Endometrial microvascular endothelial cells (primary cell): ENCODE data around the gene ADI1. TPM values are rescaled to one million over a fixed set of nuclear protein-coding genes. Genes with fewer than 3 reads are reported as not detected.
"Not testable (repeated sequence)": the region's sequence is repeated elsewhere in the genome, so short reads cannot be mapped to it uniquely, and the experiment has no call there.

Experiments used
- in situ Hi-C: cut with HindIII; loops from 2 replicates; pipeline ENCODE4 v1.10.0; 2017; ENCODE audit warnings: low sequenced_read_pairs, low pct_unique_long_range_greater_than_20kb; ENCODE audit errors: inconsistent ontology term
- total RNA-seq: library from RNA; depleted of rRNA; stranded (reverse); fragments of >200 nt; gene quantifications from one replicate; pipeline ENCODE4 v1.2.3, GENCODE V29; 2015; ENCODE audit errors: inconsistent ontology term

The ADI1 gene
- total RNA-seq, 1 donor from 2014 or later, result 64.4 TPM

DNA sequence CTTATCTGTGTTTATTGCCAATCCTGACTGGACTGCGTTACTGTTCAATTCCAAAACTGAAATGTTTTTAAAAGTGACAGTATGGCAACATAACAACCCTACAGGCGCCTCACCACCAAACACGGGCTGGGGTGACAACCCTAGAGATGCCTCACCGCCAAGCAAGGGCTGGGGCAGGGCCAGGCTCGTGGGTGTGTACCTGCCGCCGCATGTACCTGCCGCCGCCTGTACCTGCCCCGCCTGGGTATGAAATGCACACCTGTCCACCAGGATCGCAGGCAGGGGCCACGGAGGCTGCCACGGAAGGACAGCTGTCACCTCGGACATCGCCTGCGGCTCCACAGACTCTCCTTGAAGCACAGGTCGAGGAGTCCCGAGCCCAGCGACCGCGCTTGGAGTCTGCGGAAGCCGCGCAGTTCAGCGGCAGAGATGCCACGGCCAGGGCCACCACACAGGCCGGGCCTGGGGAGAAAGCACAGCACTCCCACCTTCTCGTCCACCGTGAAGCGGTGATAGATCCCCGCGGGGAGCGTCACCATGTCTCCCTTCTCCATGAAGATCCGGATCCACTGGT, 18.9 kb downstream of the ADI1 start:
- in situ Hi-C loops, result no loop called here

DNA sequence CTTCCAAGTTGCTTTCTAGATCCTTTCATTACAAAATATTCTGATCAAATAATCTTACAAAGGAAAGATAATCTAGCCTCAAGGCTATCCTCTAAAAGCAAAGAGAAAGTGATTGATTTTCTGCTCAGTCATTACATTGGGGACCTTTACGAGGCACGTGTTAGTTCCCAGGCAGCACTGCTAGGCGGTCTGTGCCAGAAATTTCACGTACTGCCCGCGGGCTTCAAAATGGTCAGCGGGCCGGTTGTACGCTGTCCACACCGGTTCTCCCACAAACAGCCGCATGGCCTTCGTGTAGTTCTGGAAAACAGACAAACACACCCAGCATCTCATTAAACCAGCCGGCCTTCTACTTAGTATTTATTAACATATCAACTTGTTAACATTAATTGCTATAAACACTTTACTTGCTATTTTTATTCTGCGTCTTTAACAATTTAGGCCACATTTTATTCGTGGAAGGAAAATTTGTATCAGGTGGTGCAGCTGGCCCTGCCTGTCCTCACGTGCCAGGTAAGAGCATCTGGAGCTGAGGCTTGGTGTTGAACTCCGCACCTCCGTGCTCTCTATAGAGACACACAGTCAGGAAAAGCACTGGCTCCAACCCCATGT, 20.4 kb downstream of the ADI1 start:
- in situ Hi-C loops, result no loop called here

DNA sequence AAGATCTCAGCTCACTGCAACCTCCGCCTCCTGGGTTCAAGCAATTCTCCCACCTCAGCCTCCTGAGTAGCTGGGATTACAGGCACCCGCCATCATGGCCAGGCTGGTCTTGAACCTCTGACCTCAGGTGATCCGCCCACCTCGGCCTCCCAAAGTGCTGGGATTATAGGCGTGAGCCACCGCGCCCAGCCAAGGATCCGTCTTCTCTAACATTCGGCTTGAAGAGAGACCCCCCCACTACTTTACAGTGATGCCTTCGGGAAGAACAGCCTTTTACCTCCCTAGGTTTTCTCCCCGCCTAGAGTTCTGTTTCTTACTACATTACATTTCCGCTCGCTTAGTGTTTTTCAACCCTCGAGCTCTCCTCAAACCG, 22.6 kb downstream of the ADI1 start:
- in situ Hi-C loops, result not testable (repeated sequence)

DNA sequence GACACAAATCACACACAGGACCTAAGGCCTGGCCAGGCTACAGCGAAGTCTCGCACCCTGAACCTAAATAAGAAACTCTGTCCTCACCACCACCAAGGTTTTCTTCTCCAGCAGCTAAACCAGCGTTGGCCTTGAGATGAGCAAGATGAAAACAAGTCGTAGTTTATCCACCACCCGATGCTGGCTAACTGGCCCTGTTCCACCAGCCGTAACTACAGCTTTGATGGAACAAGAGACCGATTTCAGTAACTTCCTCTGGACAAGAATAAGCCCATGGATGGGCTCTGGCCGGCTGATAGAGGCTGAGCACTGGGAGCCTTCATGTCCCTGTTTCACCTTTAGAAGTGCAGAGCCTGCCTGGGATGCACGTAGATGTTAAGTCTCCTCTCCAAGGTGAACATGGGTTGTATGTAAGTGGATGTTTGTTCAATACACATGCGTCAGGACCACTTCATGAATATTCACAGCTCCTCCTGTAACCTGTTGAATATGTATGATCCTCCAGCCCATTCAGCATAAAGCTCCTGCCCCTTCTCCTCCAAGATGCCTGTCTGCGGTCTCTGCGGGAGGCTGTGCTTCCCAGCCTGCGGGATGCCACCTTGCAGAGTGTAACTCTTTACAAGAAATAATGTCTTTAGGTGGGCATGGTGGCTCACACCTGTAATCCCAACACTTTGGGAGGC, 24.2 kb downstream of the ADI1 start:
- in situ Hi-C loops, result no loop called here

DNA sequence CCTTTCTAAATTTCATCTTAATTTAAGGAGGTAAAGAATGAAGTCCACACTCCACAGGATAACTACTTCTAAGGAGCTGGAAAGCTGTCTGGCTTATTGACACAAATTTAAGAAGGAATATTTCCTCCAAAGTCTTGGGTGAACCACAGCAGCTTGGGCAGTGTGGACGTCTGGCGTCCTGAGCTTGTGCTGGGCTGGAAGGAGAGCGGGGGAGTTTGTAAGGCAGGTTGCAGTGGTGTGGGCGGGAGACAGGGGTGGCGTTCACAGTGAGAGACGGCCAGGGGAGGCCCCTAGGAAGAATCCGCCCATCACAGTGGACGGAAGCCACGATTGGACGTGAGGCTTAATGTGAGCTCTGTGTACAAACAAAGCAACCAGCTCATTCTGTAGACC, 25.7 kb downstream of the ADI1 start:
- in situ Hi-C loops, result no loop called here

DNA sequence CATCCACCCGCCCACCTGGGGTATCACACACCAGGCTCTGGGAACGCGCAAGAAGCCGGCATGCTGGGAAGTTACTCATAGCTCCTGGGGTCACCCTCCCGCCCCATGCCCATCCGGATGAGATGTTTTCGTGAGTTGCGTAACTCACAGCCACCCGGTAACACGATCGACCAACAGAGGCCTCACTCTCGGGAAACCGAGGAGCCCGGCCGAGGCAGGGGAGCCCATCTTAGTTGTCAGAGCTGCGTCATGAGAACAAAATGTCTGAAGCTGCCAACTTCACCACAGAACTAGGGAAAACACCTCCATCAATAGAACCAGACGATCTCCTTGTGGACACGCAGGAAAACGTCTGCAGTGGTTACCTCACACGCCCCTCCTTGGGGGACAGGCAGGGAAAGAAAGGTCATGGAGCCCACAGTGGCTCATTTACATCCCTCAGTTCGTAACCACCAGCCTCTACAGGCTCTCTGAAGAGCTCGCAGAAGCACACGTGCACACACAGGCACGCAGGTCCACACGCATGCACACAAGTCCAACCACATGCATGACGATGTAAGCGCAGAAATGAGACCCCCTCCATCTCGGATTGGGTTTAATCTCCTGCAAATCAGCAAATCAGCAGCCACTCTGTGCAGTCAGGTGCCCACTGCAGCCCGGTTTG, 26.2 kb downstream of the ADI1 start:
- in situ Hi-C loops, result no loop called here

DNA sequence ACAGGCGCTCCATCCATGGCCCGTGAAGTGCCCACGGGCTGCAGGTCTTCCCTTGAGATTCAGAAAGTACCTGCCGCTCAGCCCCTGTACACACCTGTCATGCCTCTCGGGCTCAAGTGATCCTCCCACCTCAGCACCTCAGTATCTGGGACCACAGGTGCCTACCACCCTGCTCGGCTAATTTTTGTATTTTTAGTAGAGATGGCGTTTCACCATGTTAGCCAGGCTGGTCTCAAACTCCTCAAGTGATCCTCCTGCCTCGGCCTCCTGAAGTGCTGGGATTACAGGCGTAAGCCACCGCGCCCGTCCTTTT, 26.9 kb downstream of the ADI1 start:
- in situ Hi-C loops, result not testable (repeated sequence)

DNA sequence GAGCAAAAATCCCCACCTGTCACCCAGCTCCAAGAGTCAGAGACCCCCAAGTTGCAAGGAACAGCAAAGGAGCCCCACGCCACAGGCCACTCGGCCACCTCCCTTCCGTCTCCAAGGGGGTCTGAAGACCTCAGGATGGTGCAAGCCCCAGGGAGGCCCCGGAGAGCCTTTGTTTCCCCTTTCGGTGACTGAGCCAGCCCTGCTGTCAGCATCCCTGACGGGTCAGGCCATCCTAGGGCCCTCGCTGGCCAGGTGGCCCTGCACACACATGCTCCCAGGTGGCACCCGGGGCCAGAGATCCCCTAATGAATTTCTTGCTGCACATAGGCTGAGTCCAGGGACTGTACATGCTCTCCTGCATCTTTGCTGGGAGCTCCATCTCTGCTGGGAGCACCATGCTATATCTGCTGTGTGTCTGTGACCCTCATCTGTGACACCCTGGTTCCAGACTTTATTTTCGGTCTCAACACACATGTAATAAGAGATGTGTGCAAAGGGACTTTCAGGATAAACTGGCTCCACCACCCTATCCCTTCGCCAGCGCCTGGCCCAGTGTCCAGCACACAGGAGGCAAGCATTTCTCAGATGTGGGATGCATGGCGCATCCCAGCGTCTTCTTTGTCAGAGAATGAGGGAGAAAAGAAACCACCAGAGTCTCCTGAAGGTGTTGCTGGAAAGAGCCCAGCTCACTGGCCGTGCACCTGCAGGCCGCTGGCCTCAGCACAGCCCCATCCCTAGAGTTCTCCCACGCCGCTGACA, 27.4 kb downstream of the ADI1 start:
- in situ Hi-C loops, result no loop called here

DNA sequence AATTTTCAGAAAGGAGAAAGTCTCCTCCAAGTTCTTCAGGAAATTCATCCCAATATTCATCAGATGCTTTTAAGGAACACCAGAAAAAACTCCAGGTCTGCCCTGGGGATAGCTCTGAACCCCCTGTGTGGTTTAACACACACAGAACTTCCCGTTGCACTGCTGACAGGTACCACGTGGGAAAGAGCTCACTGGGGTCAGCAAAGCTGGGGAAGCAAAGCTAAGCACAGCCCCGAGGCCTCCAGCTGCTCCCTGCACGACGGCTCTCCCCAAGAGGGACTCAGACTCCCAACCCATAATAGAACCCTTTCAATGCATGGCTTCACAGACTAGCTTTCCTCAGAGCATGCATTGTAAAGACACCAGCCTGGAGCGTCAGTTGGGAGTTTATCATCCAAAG, 28.0 kb downstream of the ADI1 start:
- in situ Hi-C loops, result no loop called here

DNA sequence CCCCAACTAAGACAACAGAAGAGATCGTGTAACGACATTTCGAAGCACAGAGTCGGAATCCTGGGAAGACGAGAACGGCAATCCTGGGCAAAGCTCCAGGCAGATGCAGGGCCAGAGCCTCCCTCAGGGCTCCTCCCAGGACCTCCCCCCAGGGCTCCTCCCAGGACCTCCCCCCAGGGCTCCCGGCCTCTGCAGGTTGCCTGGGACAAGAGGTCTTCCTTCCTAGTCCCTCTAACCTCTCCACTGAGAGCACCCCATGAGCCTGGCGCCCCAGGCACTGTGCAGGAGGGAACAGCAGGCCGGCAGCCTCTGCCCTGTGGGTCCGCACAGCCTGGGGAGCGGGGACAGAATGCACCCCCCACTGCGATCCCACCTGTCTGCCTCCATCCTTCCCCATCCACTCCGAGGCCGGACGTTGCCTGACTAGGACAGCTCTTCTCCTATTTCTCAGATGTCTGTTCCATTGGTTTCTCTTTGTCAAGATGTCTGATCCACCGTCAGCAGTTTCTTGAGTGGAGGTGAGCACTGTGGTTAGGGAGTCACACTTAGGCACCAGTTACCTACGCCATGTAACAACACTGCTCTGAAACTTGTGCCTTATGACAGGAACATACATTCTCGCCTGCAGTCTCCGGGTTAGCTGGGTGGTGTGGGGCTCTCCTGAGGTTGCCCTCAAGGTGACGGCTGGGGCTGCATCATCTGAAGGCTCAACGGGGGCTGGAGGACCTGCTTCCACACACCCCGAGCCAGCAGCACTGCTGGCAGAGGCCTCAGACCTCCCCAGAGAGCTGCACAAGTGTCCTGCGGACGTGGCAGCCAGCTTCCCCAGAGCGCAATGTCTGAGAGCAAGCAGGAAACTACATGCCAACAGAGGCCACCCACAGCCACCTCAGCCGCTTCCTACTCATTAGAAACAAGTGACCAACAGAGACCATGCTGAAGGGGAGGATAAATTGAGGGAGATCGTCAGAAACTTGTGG, 28.9 kb downstream of the ADI1 start:
- in situ Hi-C loops, result no loop called here

DNA sequence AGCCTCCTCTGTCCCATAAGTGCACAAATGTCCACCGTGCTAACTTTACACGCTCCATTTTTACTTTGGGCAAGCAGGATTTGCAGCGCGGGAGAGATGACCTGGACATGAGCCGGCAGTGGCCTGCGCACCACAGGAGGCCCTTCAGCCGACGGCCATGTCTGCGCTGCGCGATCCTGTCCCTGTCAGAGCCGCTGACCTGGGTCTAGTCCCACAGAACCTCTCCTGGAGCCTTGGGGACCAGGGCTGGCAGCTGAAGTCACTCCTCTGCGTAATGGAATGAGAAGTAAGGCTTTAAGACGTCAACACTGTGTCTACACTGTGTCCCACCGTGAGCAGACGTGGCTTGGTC, 29.6 kb downstream of the ADI1 start:
- in situ Hi-C loops, result no loop called here

DNA sequence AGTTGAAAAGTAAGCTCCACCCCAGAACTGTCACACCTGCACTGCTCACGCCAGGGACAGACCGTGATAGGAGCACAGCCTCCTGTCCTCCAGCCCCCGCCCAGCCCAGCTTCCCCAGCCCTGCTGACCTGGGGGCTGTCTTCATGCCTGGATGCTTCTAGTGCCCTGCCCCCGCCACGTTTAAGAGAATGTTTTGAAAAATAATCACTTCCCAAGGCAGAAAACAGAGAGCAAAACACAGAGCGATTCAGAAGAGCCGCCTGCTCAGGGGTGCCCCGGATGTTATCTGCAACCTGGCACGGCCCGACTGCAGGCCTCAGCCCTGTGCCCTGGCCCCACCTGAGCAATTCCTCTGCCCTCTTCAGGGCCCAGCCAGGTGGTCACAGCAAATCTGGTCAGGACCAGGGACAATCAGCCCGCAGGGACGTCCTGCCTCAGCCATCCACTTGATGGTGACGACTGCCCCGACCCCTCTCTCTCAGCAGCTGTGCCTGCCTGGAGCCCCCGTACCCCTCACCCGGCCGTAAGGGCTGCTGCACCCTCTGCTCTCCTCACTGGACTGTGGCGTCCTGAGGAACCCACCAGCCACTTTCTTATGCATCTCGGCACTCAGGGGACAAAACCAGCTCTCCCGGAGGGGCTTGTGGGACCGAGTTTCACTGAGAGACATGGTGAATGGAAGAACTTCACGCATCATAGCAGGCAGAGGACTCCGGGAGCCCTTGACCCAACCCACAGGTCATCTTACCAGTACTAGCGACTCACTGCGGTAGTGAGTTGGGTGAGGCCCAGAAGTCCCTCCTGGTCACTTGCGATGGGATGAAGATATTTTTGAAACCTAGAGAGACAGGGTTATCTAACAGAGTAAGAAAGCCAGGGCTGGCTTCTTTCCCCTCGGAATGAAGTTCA, 30.2 kb downstream of the ADI1 start:
- in situ Hi-C loops, result no loop called here

DNA sequence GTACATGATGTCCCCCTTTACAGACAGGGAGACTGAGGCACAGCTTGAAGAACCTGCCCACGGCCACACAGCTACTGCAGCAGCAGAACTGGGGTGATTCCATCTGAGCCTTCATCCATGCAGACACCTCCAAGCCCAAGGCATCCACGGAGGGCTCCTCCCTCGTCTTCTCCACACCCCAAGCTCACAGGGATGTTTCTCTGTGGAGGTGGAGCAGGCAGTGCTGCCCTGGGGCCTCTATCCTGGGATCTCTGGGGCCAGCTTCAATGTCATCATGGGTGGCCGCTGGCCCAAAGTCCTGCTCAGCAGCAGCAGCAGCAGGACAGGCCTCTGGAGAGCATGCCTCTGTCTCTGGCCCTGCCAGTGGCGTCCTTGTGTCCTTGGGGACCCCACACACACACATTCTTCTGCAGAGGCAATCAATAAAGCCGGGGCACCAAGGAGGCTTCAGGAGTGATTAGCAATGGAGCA, 31.2 kb downstream of the ADI1 start:
- in situ Hi-C loops, result no loop called here

DNA sequence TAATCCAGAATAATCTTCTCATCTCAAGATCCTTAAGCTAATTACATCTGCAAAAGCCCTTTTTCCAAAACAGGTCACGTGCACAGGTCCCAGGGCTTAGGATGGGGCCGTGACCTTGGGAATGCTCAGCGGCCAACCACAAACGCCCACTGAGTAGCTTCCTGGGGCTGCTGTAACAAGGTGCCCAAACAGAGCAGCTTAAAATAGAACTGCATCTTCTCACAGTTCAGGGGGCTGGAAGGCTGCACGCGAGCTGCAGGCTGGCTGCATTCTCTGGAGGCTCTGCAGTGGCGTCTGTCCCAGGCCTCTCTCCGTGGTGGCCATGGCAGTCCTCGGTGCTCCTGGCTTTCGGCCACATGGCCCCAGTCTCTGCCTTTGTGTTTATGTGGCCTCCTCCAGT, 31.9 kb downstream of the ADI1 start:
- in situ Hi-C loops, result no loop called here

DNA sequence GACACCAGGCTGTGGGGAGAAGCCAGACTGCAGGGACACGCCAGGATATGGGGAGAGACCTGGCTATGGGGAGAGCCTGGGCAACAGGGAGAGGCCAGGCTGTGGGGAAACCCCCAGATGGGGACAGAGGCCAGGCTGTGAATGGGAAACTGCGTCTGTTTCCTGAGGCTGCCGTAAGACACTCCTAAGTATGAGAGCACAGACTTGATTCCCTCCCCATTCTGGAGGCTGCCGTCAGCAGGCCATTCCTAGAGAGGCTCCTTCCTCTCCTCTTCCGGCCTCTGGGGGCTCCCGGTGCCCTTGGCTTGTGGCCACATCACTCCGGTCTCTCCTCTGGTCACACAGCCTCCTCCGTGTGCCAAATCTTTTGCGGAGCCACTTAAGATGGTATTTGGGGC, 32.3 kb downstream of the ADI1 start:
- in situ Hi-C loops, result no loop called here

DNA sequence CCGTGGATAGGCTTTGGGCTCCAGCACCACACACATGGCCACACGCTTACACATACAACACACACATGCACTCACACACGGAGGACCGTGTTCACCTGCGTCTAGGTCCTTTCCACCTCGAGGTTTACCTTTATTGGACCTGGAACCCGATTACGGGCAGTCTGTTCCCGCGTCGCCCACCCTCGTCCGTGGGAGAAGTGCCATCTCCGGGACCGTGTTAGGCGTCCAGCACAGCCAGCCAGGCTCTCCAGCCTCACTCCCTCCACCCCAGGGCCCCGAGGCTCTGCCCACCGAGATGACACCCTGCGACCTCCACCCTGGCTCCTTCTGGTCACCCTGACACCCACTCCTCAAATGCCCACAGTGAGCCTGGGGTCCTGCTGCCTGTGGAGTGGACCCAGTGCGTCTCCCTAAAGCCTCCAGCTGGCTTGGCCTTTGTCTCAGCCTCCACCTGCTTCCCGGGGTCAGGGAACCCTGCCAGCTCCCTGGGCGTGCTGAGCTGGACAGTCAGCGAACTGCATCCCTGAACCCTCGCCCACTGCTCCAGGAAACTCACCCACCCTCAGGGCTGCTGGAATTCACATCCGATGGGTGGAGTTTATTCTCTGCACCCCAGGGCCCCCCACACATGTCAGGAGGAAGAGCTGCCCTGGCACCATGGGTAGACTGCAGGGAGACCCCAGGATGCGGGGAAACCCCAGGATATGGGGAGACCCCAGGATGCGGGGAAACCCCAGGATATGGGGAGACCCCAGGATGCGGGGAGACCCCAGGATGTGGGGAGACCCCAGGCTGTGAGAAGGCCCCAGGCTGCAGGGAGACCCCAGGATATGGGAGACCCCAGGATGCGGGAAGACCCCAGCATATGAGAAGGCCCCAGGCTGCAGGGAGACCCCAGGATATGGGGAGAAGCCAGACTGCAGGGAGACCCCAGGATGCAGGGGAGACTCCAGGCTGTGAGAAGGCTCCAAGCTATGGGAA, 33.0 kb downstream of the ADI1 start:
- in situ Hi-C loops, result no loop called here
